Measurements from ENCODE around the gene BOLA1. TPM values are rescaled to one million over a fixed set of nuclear protein-coding genes. Genes with fewer than 3 reads are reported as not detected.

BOLA1 gene
- total RNA-seq, 1 experiment from 2014 or later = 20.4 TPM

DNA sequence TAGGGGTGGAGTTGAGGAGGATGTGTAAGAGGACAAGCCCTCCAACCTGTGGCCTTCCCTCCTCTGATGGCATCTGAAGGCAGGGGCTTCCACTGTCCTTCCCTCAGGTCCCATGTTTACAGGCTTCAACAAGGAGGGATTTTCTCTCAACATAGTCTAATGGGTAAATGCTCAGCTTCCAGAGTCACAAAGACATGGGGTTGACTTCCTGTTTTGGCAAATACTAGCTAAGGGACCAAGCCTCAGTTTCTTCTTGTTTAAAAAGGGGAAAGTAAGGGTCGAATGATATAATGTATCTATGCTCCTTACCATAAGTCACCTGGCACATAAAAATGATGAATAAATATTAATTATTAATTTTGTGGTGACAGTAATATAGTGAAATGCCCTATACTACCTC, 15.2 kb downstream of the BOLA1 start:
- ChIA-PET CTCF (no interaction called here), RAD21 (ENCODE audit: low non-redundant PET in 1 of 2, low total read pairs in 2 of 2, uncharacterized antibody in 2 of 2, unreplicated experiment in 2 of 2) (no interaction called here), POLR2A (no interaction called here)
- no peaks in the 10 kb centered on the region for H3K36me3 ChIP-seq (ENCODE audit: control insufficient read depth in 1 of 2, insufficient read depth in 2 of 2, low read length in 2 of 2)
- no peak overlapping the region for H3K27ac ChIP-seq (ENCODE audit: low read depth, low read length)
- no peak overlapping the region for H2AFZ ChIP-seq (ENCODE audit: low read depth, low read length, poor library complexity, severe bottlenecking)
- intact Hi-C loops (cut with micrococcal nuclease) = no loop called here
- no peaks in the 10 kb centered on the region for H3K27me3 ChIP-seq (ENCODE audit: insufficient read depth, low read length)
- DNase-seq (ENCODE audit: low read depth, low spot score) (no peak), ATAC-seq (no peak)
- H4K20me1 ChIP-seq (ENCODE audit: insufficient read depth) = no peaks in the 10 kb centered on the region
- H3K79me2 ChIP-seq (ENCODE audit: insufficient read depth, low read length) = no peaks in the 10 kb centered on the region
- no peaks in the 10 kb centered on the region for H3K4me1 ChIP-seq (ENCODE audit: control insufficient read depth in 1 of 2, insufficient read depth in 2 of 2, low read length in 2 of 2)
- no peak overlapping the region for H3K4me2 ChIP-seq (ENCODE audit: low read length)
- H3K9ac ChIP-seq (ENCODE audit: low read length) = no peak overlapping the region
- no peak for TF ChIP-seq YY1 (IDR thresholded peaks at IDR 0.05; ENCODE audit: extremely low read depth, insufficient replicate concordance, low read depth, low read length)
- no peak for TF ChIP-seq SIN3A (IDR thresholded peaks at IDR 0.05; ENCODE audit: low read depth)
- TF ChIP-seq SRF (IDR thresholded peaks at IDR 0.05; ENCODE audit: low read depth) = no peak
- no peak overlapping the region for H3K4me3 ChIP-seq (replicated peaks in 1 of 2; ENCODE audit: low read depth in 1 of 2, low read length in 2 of 2)
- H3K9me3 ChIP-seq (ENCODE audit: control insufficient read depth in 1 of 2, insufficient read depth in 1 of 2, low read depth in 1 of 2, low read length in 2 of 2) = no peaks in the 10 kb centered on the region
- BruUV-seq (replicated peaks) = no TSS peak
- no peaks in the 10 kb centered on the region for H3K9me2 ChIP-seq (ENCODE audit: insufficient read depth)

DNA sequence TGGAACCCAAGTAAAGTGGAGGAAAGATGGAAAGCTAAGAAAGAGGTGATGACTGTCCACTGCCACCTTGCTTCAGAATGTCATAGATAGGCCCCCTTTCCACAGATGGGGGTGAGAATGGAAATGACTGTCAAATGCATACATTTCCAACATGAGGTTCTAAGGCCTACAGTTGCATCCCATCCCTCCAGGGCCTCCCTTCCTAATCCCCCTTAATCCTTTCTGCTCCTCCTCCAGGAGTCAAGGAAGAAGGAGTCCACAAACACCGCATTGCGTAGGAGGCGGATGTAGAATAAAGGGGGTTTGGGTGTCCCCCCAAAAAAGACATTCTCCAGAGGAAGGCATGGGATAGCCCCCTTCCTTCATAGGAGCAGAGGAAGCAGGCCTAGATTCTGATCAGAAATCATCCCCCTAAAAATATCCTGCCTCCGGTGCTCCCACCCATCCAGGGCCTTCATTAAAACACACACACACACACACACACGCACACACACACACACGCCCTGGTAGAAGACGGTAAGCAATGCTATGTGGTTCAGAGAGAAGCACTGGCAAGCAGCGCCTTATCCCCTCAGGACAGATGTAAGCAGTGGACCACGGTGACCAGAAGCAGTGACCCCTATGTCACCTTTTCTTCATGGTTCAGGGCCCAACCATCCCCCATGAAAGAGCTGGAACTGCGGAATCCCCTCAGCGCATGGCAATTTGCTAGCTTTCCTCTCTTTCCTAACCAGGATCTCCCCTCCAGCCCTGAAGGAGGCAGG, 16.2 kb downstream of the BOLA1 start:
- no peak overlapping the region for H3K4me3 ChIP-seq (replicated peaks in 1 of 2; ENCODE audit: low read depth in 1 of 2, low read length in 2 of 2)
- no peaks in the 10 kb centered on the region for H3K9me3 ChIP-seq (ENCODE audit: control insufficient read depth in 1 of 2, insufficient read depth in 1 of 2, low read depth in 1 of 2, low read length in 2 of 2)
- ATAC-seq = no peak
- H3K4me2 ChIP-seq (ENCODE audit: low read length) = no peak overlapping the region
- H4K20me1 ChIP-seq (ENCODE audit: insufficient read depth) = no peaks in the 10 kb centered on the region
- no peaks in the 10 kb centered on the region for H3K27me3 ChIP-seq (ENCODE audit: insufficient read depth, low read length)
- no peaks in the 10 kb centered on the region for H3K9me2 ChIP-seq (ENCODE audit: insufficient read depth)
- CTCF ChIA-PET = no interaction called here
- no peak for DNase-seq (ENCODE audit: low read depth, low spot score)
- intact Hi-C loops (cut with micrococcal nuclease) = no loop called here
- H3K79me2 ChIP-seq (ENCODE audit: insufficient read depth, low read length) = no peaks in the 10 kb centered on the region
- BruUV-seq (replicated peaks) = no TSS peak
- no peak overlapping the region for H2AFZ ChIP-seq (ENCODE audit: low read depth, low read length, poor library complexity, severe bottlenecking)
- no peaks in the 10 kb centered on the region for H3K4me1 ChIP-seq (ENCODE audit: control insufficient read depth in 1 of 2, insufficient read depth in 2 of 2, low read length in 2 of 2)
- RAD21 ChIA-PET (ENCODE audit: low non-redundant PET in 1 of 2, low total read pairs in 2 of 2, uncharacterized antibody in 2 of 2, unreplicated experiment in 2 of 2) = no interaction called here
- POLR2A ChIA-PET = no interaction called here
- no peak overlapping the region for H3K27ac ChIP-seq (ENCODE audit: low read depth, low read length)
- no peaks in the 10 kb centered on the region for H3K36me3 ChIP-seq (ENCODE audit: control insufficient read depth in 1 of 2, insufficient read depth in 2 of 2, low read length in 2 of 2)
- no peak overlapping the region for H3K9ac ChIP-seq (ENCODE audit: low read length)
- TF ChIP-seq FOSL1 (IDR thresholded peaks at IDR 0.05; ENCODE audit: low read depth) (no peak), SRF (IDR thresholded peaks at IDR 0.05; ENCODE audit: low read depth) (no peak), TCF7L2 (IDR thresholded peaks at IDR 0.05; ENCODE audit: borderline replicate concordance, extremely low read depth, insufficient read depth, insufficient read length) (no peak), ZNF274 (IDR thresholded peaks at IDR 0.05; ENCODE audit: low read depth, low read length) (no peak), EGR1 (IDR thresholded peaks at IDR 0.05; ENCODE audit: low read depth) (no peak), ELF1 (IDR thresholded peaks at IDR 0.05; ENCODE audit: borderline replicate concordance, low read depth) (no peak), SP1 (IDR thresholded peaks at IDR 0.05; ENCODE audit: low read depth) (no peak)
- TF ChIP-seq, protein P1, sequence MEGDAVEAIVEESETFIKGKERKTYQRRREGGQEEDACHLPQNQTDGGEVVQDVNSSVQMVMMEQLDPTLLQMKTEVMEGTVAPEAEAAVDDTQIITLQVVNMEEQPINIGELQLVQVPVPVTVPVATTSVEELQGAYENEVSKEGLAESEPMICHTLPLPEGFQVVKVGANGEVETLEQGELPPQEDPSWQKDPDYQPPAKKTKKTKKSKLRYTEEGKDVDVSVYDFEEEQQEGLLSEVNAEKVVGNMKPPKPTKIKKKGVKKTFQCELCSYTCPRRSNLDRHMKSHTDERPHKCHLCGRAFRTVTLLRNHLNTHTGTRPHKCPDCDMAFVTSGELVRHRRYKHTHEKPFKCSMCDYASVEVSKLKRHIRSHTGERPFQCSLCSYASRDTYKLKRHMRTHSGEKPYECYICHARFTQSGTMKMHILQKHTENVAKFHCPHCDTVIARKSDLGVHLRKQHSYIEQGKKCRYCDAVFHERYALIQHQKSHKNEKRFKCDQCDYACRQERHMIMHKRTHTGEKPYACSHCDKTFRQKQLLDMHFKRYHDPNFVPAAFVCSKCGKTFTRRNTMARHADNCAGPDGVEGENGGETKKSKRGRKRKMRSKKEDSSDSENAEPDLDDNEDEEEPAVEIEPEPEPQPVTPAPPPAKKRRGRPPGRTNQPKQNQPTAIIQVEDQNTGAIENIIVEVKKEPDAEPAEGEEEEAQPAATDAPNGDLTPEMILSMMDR (IDR thresholded peaks at IDR 0.05 in 2 of 3, conservative IDR thresholded peaks at IDR 0.05 in 1 of 3; ENCODE audit: borderline replicate concordance in 1 of 3, insufficient read depth in 1 of 3, low read depth in 2 of 3, low read length in 2 of 3) = no peak
- TF ChIP-seq, protein P2, sequence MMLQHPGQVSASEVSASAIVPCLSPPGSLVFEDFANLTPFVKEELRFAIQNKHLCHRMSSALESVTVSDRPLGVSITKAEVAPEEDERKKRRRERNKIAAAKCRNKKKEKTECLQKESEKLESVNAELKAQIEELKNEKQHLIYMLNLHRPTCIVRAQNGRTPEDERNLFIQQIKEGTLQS (IDR thresholded peaks at IDR 0.05) = no peak
- TF ChIP-seq, protein P3, sequence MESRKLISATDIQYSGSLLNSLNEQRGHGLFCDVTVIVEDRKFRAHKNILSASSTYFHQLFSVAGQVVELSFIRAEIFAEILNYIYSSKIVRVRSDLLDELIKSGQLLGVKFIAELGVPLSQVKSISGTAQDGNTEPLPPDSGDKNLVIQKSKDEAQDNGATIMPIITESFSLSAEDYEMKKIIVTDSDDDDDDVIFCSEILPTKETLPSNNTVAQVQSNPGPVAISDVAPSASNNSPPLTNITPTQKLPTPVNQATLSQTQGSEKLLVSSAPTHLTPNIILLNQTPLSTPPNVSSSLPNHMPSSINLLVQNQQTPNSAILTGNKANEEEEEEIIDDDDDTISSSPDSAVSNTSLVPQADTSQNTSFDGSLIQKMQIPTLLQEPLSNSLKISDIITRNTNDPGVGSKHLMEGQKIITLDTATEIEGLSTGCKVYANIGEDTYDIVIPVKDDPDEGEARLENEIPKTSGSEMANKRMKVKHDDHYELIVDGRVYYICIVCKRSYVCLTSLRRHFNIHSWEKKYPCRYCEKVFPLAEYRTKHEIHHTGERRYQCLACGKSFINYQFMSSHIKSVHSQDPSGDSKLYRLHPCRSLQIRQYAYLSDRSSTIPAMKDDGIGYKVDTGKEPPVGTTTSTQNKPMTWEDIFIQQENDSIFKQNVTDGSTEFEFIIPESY (IDR thresholded peaks at IDR 0.05; ENCODE audit: extremely low read depth, insufficient replicate concordance, low read length) = no peak
- TF ChIP-seq, protein P4, sequence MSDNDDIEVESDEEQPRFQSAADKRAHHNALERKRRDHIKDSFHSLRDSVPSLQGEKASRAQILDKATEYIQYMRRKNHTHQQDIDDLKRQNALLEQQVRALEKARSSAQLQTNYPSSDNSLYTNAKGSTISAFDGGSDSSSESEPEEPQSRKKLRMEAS (IDR thresholded peaks at IDR 0.05) = no peak

Measured in HCT116 (cell line).